Activated CD8-positive, alpha-beta memory T cell treated with anti-CD3 and anti-CD28 coated beads, Interleukin-2, amount 50 U/mL, for 1 hour (primary cell): ENCODE data around the gene SRPK2.

Experiments
- DNase-seq: peaks from one replicate; pipeline ENCODE4 v3.0.0-alpha.2; 2020; ENCODE audit errors: extremely low read depth

The SRPK2 gene

GRCh38 chr7:105101864-105102263, 286.9 kb downstream of the SRPK2 start:
- DNase-seq, result no peak

GRCh38 chr7:105098863-105099515, 289.7 kb downstream of the SRPK2 start:
- DNase-seq, result no peak

DNA sequence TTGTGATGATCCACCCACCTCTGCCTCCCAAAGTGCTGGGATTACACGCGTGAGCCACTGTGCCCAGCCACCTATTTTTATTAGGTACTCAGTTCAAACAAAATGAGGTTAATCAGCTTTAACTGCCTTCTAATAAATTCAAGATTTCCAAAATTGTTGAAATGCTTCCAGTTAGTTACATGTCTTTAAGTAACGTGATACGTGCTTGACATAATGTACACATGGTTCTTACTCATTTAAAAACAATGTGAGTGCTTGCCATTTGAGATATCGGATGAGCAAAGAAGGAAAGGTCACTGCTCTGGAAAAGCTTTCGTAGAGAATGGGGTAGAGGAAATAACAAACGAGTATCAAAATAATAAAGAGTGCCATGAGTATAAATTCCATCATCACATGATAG, 291.1 kb downstream of the SRPK2 start:
- DNase-seq, result no peak

DNA sequence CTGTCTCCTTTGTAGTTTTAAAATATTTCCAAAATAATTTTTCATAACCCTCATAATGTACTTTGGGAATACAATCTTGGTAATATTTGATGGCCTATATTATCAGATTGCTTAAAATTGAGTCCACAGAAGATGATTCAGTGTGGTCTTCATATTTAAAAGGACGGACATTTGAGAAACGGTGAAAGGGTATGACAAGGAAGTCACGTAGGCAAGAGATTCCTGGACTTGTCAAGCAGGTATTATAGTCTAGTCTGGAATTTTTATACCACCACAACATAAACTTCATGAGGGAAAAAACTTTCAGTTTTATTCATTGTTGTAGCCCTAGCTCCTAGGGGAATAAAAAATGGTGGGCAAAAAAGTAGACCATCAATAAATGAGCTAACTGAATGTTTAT, 292.4 kb downstream of the SRPK2 start:
- DNase-seq, result no peak

- DNase-seq, result no peak
Measured at GRCh38 chr7:105094966-105095365, 293.8 kb downstream of the SRPK2 start.

DNA sequence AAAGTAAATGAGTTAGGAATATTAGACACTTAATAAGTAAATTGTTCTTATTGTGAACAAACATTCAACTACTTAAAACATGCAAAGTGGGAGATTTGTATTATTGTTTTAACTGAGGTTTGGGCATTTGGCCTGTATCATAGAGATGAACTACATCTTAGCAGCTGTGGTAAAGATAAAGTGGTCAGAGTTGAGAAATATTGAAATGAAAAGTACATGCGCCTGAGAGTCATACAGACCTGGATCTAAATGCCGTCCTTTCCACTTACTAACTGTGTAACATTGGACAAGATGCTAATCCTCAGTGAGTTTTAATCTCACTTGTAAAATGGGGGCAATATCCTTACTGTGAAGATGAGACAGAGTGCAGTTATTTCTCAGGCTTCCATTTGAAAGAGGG, 300.3 kb downstream of the SRPK2 start:
- DNase-seq, result no peak

DNA sequence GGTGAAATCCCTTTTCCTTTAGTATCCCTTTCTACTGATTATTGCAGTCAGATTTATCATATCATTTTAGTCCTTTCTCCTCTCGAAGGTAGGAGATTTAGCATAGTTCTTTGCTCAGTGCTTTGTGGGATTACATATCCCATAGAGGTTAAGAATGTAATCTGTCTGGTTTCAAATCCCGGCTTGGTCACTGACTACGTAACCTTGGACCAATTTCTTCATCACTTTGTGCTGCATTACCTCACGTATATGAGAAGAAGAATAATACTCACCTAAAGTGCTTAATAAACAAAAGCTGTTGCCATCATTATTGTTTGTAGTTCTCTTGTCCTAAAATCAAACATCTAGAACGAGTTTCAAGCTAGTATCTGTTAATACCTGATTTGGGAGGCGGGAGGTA, 300.7 kb downstream of the SRPK2 start:
- DNase-seq, result no peak

DNA sequence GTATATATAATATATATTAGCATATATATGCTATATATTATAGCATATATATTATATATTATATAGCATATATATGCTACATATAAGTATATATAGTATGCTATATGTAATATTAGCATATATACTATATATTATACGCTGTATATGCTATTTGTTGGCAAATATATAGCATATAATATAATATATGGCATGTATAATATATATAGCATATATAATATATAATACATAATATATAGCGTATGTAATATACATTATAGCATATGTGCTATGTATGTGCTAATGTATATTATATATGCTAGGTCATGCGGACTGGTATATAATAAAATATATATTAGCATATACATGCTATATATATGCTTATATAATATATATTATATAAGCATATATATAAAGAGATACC, 301.9 kb downstream of the SRPK2 start:
- no peak for DNase-seq

GRCh38 chr7:105084581-105084980, 304.1 kb downstream of the SRPK2 start:
- no peak for DNase-seq

GRCh38 chr7:105079348-105079747, 309.4 kb downstream of the SRPK2 start:
- no peak for DNase-seq

GRCh38 chr7:105073143-105073542, 315.6 kb downstream of the SRPK2 start:
- DNase-seq, result no peak

DNA sequence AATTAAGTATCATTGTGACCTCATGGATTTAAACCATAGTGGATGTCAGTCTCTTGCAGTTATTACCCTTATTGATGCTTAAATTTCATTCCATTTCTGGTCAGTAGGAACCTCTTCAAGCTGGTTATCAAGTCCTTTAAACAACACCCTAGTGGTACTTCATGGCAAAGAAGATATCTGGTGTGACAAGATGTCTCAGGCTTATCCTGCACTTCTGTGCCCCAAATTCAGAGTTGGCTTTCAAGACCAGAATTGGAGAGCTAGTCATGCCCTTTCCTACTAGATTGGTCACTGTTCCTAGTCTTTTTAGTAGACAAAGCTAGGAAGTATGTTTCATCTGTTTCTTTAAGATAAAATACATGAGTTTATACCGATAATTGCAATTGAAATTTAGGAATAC, 319.8 kb downstream of the SRPK2 start:
- DNase-seq, result no peak

DNA sequence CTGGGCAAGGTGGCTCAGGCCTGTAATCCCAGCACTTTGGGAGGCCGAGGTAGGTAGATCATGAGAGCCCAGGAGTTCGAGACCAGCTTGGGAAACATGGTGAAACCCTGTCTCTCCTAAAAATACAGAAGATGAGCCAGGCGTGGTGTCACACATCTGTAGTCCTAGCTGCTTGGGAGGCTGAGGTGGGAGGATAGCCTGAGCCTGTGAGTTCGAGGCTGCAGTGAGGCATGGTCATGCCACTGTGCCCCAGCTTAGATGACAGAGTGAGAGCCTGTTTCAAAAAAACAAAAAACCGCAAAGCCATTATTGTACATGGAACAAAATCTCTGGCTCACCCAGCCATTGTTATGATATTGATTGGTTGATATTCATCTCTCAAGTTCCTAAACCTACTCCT, 321.0 kb downstream of the SRPK2 start:
- no peak for DNase-seq
